ENCODE data around the gene RNF213.

- TF ChIP-seq POLR2AphosphoS5 (IDR thresholded peaks at IDR 0.05): no peak
- TF ChIP-seq CTCF (IDR thresholded peaks at IDR 0.05): no peak
- TF ChIP-seq EP300 (IDR thresholded peaks at IDR 0.05): no peak
- no peak for TF ChIP-seq POLR2A (IDR thresholded peaks at IDR 0.05)
Measured at GRCh38 chr17:80348551-80349150, 88.0 kb downstream of the RNF213 start.
